Fibroblast of lung (primary cell): ENCODE measurements around the gene AVP. TPM values are rescaled to one million over a fixed set of nuclear protein-coding genes. Genes with fewer than 3 reads are reported as not detected.

Experiments used
- DNase-seq, 2 donors: peaks; one replicate each; pipeline versions ENCODE4 v3.0.0 to v3.0.0-alpha.2; 2010; ENCODE audit warnings: low read depth in 2 of 2
- H2AFZ ChIP-seq: 2 replicates; pipeline ENCODE4 v1.5.1; 2012; ENCODE audit warnings: low read length, control low read depth, inconsistent platforms
- H3K27ac ChIP-seq: 2 replicates; pipeline ENCODE4 v1.5.1; 2011; ENCODE audit warnings: low read length, control low read depth; ENCODE audit not compliant: insufficient read depth
- H3K27me3 ChIP-seq: 2 replicates; pipeline ENCODE4 v1.5.1; 2011; ENCODE audit warnings: mild to moderate bottlenecking, low read length; ENCODE audit not compliant: control insufficient read depth, insufficient read depth
- H3K36me3 ChIP-seq: 2 replicates; pipeline ENCODE4 v1.5.1; 2011; ENCODE audit warnings: low read length; ENCODE audit not compliant: control insufficient read depth, insufficient read depth
- H3K4me1 ChIP-seq: 2 replicates; pipeline ENCODE4 v1.5.1; 2011; ENCODE audit warnings: low read length; ENCODE audit not compliant: control insufficient read depth, insufficient read depth; ENCODE audit errors: extremely low read depth
- H3K4me2 ChIP-seq: 2 replicates; pipeline ENCODE4 v1.5.1; 2011; ENCODE audit warnings: low read length, control low read depth; ENCODE audit not compliant: insufficient read depth; ENCODE audit errors: extremely low read depth
- H3K4me3 ChIP-seq, 4 experiments: fragments of 200-600 bp in 1 of 4; sonication (generic) in 1 of 4; replicated peaks in 1 of 4; 2 replicates each; pipeline ENCODE4 v1.5.1; 2011 to 2016; ENCODE audit warnings: low read length in 4 of 4, low read depth in 3 of 4, mild to moderate bottlenecking in 3 of 4, control low read depth in 2 of 4, inconsistent platforms in 1 of 4, mixed read lengths in 1 of 4; ENCODE audit not compliant: insufficient read depth in 1 of 4; ENCODE audit errors: control extremely low read depth in 1 of 4
- H3K79me2 ChIP-seq: 2 replicates; pipeline ENCODE4 v1.5.1; 2012; ENCODE audit warnings: mild to moderate bottlenecking, low read length, inconsistent platforms; ENCODE audit not compliant: control insufficient read depth, insufficient read depth
- H3K9ac ChIP-seq: 2 replicates; pipeline ENCODE4 v1.5.1; 2011; ENCODE audit warnings: mild to moderate bottlenecking, low read length, control low read depth; ENCODE audit not compliant: insufficient read depth
- H3K9me3 ChIP-seq: 2 replicates; pipeline ENCODE4 v1.5.1; 2012; ENCODE audit warnings: low read depth, low read length; ENCODE audit not compliant: control insufficient read depth, insufficient read depth
- H4K20me1 ChIP-seq: 2 replicates; pipeline ENCODE4 v1.5.1; 2011; ENCODE audit warnings: low read length; ENCODE audit not compliant: control insufficient read depth, insufficient read depth; ENCODE audit errors: extremely low read depth
- CTCF ChIP-seq, 2 donors: IDR thresholded peaks in 1 of 2; conservative IDR thresholded peaks in 1 of 2; 1 replicate in 1 of 2; 2 replicates in 1 of 2; pipeline ENCODE4 v1.5.1; 2011 to 2012; ENCODE audit warnings: low read length in 2 of 2, control low read depth in 1 of 2, inconsistent platforms in 1 of 2, low read depth in 1 of 2, mild to moderate bottlenecking in 1 of 2
- EZH2 ChIP-seq: IDR thresholded peaks from 2 replicates; pipeline ENCODE4 v1.5.1; 2012; ENCODE audit warnings: low read length, control low read depth, mild to moderate bottlenecking; ENCODE audit errors: missing control alignments
- polyA plus RNA-seq, 2 donors: library from polyadenylated mRNA; depleted of rRNA in 1 of 2; stranded (reverse) in 1 of 2; unstranded in 1 of 2; fragments of >200 nt; gene quantifications; 2 replicates each; pipeline ENCODE4 v1.2.1, GENCODE V29; 2011 to 2012; ENCODE audit warnings: missing spikeins in 1 of 2
- total RNA-seq: library from RNA; depleted of rRNA; stranded (reverse); fragments of >200 nt; gene quantifications from 2 replicates; pipeline ENCODE4 v1.2.1, GENCODE V29; 2014

Gene AVP
- total and polyA plus RNA-seq, 2 donors (not counting 1 experiment from before 2014, with no cell fraction given): not detected

GRCh38 chr20:3123542-3123941 lies 39.0 kb upstream of the AVP start:
- H3K79me2 ChIP-seq: no peaks in the 10 kb centered on the region
- no peak overlapping the region for H2AFZ ChIP-seq
- no peak overlapping the region for H3K9ac ChIP-seq
- H3K4me2 ChIP-seq: no peak overlapping the region
- no peaks in the 10 kb centered on the region for H3K27me3 ChIP-seq
- no peak overlapping the region for H3K27ac ChIP-seq
- DNase-seq: no peak
- no peaks in the 10 kb centered on the region for H3K4me1 ChIP-seq
- H3K4me3 ChIP-seq: no peak overlapping the region
- no peaks in the 10 kb centered on the region for H3K9me3 ChIP-seq
- TF ChIP-seq CTCF (conservative IDR thresholded peaks at IDR 0.05 in 1 of 2, IDR thresholded peaks at IDR 0.05 in 1 of 2; ENCODE audit: low read depth in 1 of 2, low read length in 2 of 2): no peak
- TF ChIP-seq EZH2: no peak
- H4K20me1 ChIP-seq: no peaks in the 10 kb centered on the region
- peaks cover 10% of the 10 kb centered on the region for H3K36me3 ChIP-seq

- no peak for TF ChIP-seq EZH2
- TF ChIP-seq CTCF (conservative IDR thresholded peaks at IDR 0.05 in 1 of 2, IDR thresholded peaks at IDR 0.05 in 1 of 2; ENCODE audit: low read depth in 1 of 2, low read length in 2 of 2): no peak
- H3K9me3 ChIP-seq: no peaks in the 10 kb centered on the region
- H4K20me1 ChIP-seq: no peaks in the 10 kb centered on the region
- no peak for DNase-seq
- H3K27ac ChIP-seq: no peak overlapping the region
- H3K4me2 ChIP-seq: no peak overlapping the region
- H3K36me3 ChIP-seq: peaks cover 10% of the 10 kb centered on the region
- H2AFZ ChIP-seq: no peak overlapping the region
- H3K27me3 ChIP-seq: no peaks in the 10 kb centered on the region
- H3K4me1 ChIP-seq: no peaks in the 10 kb centered on the region
- H3K4me3 ChIP-seq: no peak overlapping the region
- H3K9ac ChIP-seq: no peak overlapping the region
- H3K79me2 ChIP-seq: no peaks in the 10 kb centered on the region
Observed at GRCh38 chr20:3121955-3122610, 37.6 kb upstream of the AVP start.

- Histone ChIP-seq H3K27ac (no peak overlapping the region), H2AFZ (no peak overlapping the region), H3K79me2 (no peaks in the 10 kb centered on the region), H3K27me3 (no peaks in the 10 kb centered on the region), H3K36me3 (peaks cover 10% of the 10 kb centered on the region), H3K4me2 (no peak overlapping the region), H3K9me3 (no peaks in the 10 kb centered on the region), H3K4me1 (no peaks in the 10 kb centered on the region), H4K20me1 (no peaks in the 10 kb centered on the region), H3K9ac (no peak overlapping the region), H3K4me3 (no peak overlapping the region)
- no peak for DNase-seq
- TF ChIP-seq CTCF (conservative IDR thresholded peaks at IDR 0.05 in 1 of 2, IDR thresholded peaks at IDR 0.05 in 1 of 2; ENCODE audit: low read depth in 1 of 2, low read length in 2 of 2) (no peak), EZH2 (no peak)
Observed at GRCh38 chr20:3121271-3121911, 36.9 kb upstream of the AVP start.
